ENCODE measurements around the gene TTC23L. TPM values are rescaled to one million over a fixed set of nuclear protein-coding genes. Genes with fewer than 3 reads are reported as not detected.

TTC23L gene
- total RNA-seq, 1 donor from 2014 or later, result not detected

GRCh38 chr5:34895641-34896419, 56.9 kb downstream of the TTC23L start:
- intact Hi-C loops (cut with micrococcal nuclease), result no loop called here
- H3K27ac Mint-ChIP-seq, result no peak overlapping the region

GRCh38 chr5:34897646-34898045, 58.7 kb downstream of the TTC23L start:
- no peak for DNase-seq (ENCODE audit: low spot score)

More at GRCh38 chr5:34895641-34896419, 56.9 kb downstream of the TTC23L start:
- H3K36me3 Mint-ChIP-seq (ENCODE audit: low read depth), result no peaks in the 10 kb centered on the region
- no peak for DNase-seq (ENCODE audit: low spot score)
- H3K4me3 Mint-ChIP-seq, result no peak overlapping the region
- H3K27me3 Mint-ChIP-seq (ENCODE audit: insufficient read depth), result no peaks in the 10 kb centered on the region
- H3K4me1 Mint-ChIP-seq (ENCODE audit: low read depth), result no peaks in the 10 kb centered on the region
- no peaks in the 10 kb centered on the region for H3K9me3 Mint-ChIP-seq

GRCh38 chr5:34898258-34898895, 59.4 kb downstream of the TTC23L start:
- intact Hi-C loops (cut with micrococcal nuclease), result loop anchor here (1.0 kb wide), 3 partner anchors 375 to 424 kb away; no protein-coding TSS in a partner anchor
- no peaks in the 10 kb centered on the region for H3K9me3 Mint-ChIP-seq

More at GRCh38 chr5:34897646-34898045, 58.7 kb downstream of the TTC23L start:
- Mint-ChIP-seq H3K4me1 (ENCODE audit: low read depth) (no peaks in the 10 kb centered on the region), H3K9me3 (no peaks in the 10 kb centered on the region), H3K27ac (no peak overlapping the region), H3K27me3 (ENCODE audit: insufficient read depth) (no peaks in the 10 kb centered on the region), H3K4me3 (no peak overlapping the region), H3K36me3 (ENCODE audit: low read depth) (no peaks in the 10 kb centered on the region)
- intact Hi-C loops (cut with micrococcal nuclease), result loop anchor here (1.0 kb wide), 3 partner anchors 374 to 423 kb away; no protein-coding TSS in a partner anchor

GRCh38 chr5:34899066-34899465, 60.1 kb downstream of the TTC23L start:
- Mint-ChIP-seq H3K27ac (no peak overlapping the region), H3K9me3 (no peaks in the 10 kb centered on the region), H3K4me1 (ENCODE audit: low read depth) (no peaks in the 10 kb centered on the region), H3K4me3 (no peak overlapping the region), H3K27me3 (ENCODE audit: insufficient read depth) (no peaks in the 10 kb centered on the region), H3K36me3 (ENCODE audit: low read depth) (peaks cover 2% of the 10 kb centered on the region)
- no peak for DNase-seq (ENCODE audit: low spot score)
- intact Hi-C loops (cut with micrococcal nuclease), result no loop called here

More at GRCh38 chr5:34898258-34898895, 59.4 kb downstream of the TTC23L start:
- Mint-ChIP-seq H3K27ac (no peak overlapping the region), H3K4me1 (ENCODE audit: low read depth) (no peaks in the 10 kb centered on the region), H3K36me3 (ENCODE audit: low read depth) (peaks cover 2% of the 10 kb centered on the region), H3K4me3 (no peak overlapping the region), H3K27me3 (ENCODE audit: insufficient read depth) (no peaks in the 10 kb centered on the region)
- DNase-seq (ENCODE audit: low spot score), result peak; percentile 27

DNA sequence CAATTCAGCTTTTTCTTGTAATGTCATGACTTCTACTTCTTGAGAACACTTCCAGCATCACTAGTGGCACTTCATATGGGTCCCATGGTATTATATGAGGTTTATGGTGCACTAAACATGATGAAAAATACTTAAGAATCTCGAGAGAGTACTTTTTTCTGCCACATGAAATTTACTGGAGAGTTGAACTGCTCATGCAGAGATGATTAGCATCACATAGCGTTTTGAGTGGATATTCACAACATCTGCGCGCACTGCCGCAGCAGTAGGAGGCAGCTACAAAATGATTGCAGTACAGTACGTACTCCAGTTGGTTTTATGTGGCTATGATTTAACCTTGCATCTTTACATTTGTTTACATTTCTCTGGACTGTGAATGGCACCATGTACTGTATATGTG, 61.7 kb downstream of the TTC23L start:
- H3K4me3 Mint-ChIP-seq, result no peak overlapping the region
- H3K27me3 Mint-ChIP-seq (ENCODE audit: insufficient read depth), result no peaks in the 10 kb centered on the region
- no peak overlapping the region for H3K27ac Mint-ChIP-seq
- H3K36me3 Mint-ChIP-seq (ENCODE audit: low read depth), result peaks cover 5% of the 10 kb centered on the region
- intact Hi-C loops (cut with micrococcal nuclease), result no loop called here
- no peaks in the 10 kb centered on the region for H3K9me3 Mint-ChIP-seq
- H3K4me1 Mint-ChIP-seq (ENCODE audit: low read depth), result no peaks in the 10 kb centered on the region
- DNase-seq (ENCODE audit: low spot score), result no peak

DNA sequence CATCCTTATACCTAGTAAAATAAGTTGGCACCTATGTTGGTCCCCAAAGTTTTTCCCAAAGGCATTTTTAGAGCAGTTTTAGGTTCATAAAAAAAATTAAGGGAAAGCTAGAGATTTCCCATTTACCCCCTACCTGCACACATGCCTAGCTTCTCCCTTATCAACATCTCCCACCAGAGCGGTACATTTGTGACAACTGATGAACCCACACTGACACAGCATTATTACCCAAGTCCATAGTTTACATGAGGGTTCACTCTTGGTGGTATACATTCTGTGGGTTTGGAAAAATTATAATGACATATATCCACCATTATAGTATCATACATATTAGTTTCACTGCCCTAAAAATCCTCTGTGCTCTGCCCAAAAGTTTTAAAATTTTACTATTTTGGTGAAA, 64.3 kb downstream of the TTC23L start:
- no peaks in the 10 kb centered on the region for H3K9me3 Mint-ChIP-seq
- H3K36me3 Mint-ChIP-seq (ENCODE audit: low read depth), result peaks cover 5% of the 10 kb centered on the region
- no peak for DNase-seq (ENCODE audit: low spot score)
- H3K4me3 Mint-ChIP-seq, result no peak overlapping the region
- H3K27ac Mint-ChIP-seq, result no peak overlapping the region
- intact Hi-C loops (cut with micrococcal nuclease), result no loop called here
- no peaks in the 10 kb centered on the region for H3K27me3 Mint-ChIP-seq (ENCODE audit: insufficient read depth)
- no peaks in the 10 kb centered on the region for H3K4me1 Mint-ChIP-seq (ENCODE audit: low read depth)

DNA sequence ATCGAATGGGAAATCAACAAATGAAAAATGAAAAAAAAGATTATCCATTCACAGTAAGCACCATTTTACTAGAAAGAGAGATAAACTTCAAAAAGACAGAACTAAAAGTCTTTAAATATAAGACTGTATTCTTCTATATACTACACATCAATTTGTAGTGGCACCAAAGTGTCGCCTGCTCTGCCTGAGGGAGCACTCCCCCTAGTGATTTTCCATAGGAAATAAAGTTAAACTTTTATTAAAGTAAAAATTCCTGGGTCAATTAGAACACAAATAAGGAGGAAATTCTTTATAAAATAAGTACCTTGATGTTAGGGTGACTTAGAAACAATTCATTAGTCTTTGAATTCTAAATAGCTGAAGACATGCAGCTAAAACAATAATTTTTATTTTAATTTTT, 66.6 kb downstream of the TTC23L start:
- Mint-ChIP-seq H3K9me3 (no peaks in the 10 kb centered on the region), H3K4me3 (no peak overlapping the region), H3K36me3 (ENCODE audit: low read depth) (peaks cover 15% of the 10 kb centered on the region), H3K27me3 (ENCODE audit: insufficient read depth) (no peaks in the 10 kb centered on the region), H3K27ac (no peak overlapping the region), H3K4me1 (ENCODE audit: low read depth) (no peaks in the 10 kb centered on the region)
- intact Hi-C loops (cut with micrococcal nuclease), result no loop called here
- DNase-seq (ENCODE audit: low spot score), result no peak

GRCh38 chr5:34913072-34913471, 74.1 kb downstream of the TTC23L start:
- no peak overlapping the region for H3K27ac Mint-ChIP-seq
- H3K36me3 Mint-ChIP-seq (ENCODE audit: low read depth), result peaks cover 39% of the 10 kb centered on the region
- no peaks in the 10 kb centered on the region for H3K9me3 Mint-ChIP-seq
- DNase-seq (ENCODE audit: low spot score), result no peak
- intact Hi-C loops (cut with micrococcal nuclease), result no loop called here
- no peaks in the 10 kb centered on the region for H3K27me3 Mint-ChIP-seq (ENCODE audit: insufficient read depth)
- H3K4me1 Mint-ChIP-seq (ENCODE audit: low read depth), result peaks cover 33% of the 10 kb centered on the region
- no peak overlapping the region for H3K4me3 Mint-ChIP-seq

GRCh38 chr5:34914671-34915138, 75.7 kb downstream of the TTC23L start:
- H3K27ac Mint-ChIP-seq, result no peak overlapping the region
- DNase-seq (ENCODE audit: low spot score), result peak; percentile 8
- H3K4me3 Mint-ChIP-seq, result no peak overlapping the region
- intact Hi-C loops (cut with micrococcal nuclease), result loop anchor here (1.0 to 5.0 kb wide), 8 partner anchors 10 to 1963 kb away; partner anchors contain the start of genes DNAJC21, NIPBL, SPEF2 and TARS1
- H3K27me3 Mint-ChIP-seq (ENCODE audit: insufficient read depth), result no peaks in the 10 kb centered on the region
- H3K9me3 Mint-ChIP-seq, result no peaks in the 10 kb centered on the region
- peaks cover 34% of the 10 kb centered on the region for H3K36me3 Mint-ChIP-seq (ENCODE audit: low read depth)
- peaks cover 33% of the 10 kb centered on the region for H3K4me1 Mint-ChIP-seq (ENCODE audit: low read depth)

- H3K27me3 Mint-ChIP-seq (ENCODE audit: insufficient read depth), result no peaks in the 10 kb centered on the region
- peak within 1 kb of the TSS; percentile 74 for H3K27ac Mint-ChIP-seq
Observed at GRCh38 chr5:34915139-34915855, 76.3 kb downstream of the TTC23L start, which contains the start of the genes BRIX1 and RAD1. Gene BRIX1 (plus strand): TSS chr5:34915711. CDS start chr5:34915739, 28 bp downstream. Gene RAD1 (minus strand): TSS chr5:34915504. CDS start chr5:34914892, 612 bp downstream.

DNA sequence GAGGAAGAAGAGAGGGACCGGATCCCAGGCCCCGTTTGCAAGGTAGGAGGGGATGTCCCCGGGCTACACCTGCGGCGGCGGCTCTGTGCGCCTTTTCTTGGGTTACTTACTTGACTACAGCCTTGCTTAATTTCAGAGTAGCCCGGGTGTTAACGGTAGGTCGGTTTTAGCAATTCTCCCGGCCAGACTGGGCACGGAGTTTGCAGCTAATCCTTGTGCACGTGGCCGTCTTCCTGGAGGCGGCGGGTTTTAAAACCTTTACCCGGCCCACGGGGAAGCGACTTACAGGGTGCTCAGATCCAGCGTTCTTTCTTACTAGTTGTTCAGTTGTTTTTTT, 76.9 kb downstream of the TTC23L start:
- peaks cover 33% of the 10 kb centered on the region for H3K36me3 Mint-ChIP-seq (ENCODE audit: low read depth)
- DNase-seq (ENCODE audit: low spot score), result no peak
- no peak overlapping the region for H3K27ac Mint-ChIP-seq
- intact Hi-C loops (cut with micrococcal nuclease), result loop anchor here (1.0 to 5.0 kb wide), 8 partner anchors 8 to 1961 kb away; partner anchors contain the start of genes DNAJC21, NIPBL, SPEF2 and TARS1
- H3K27me3 Mint-ChIP-seq (ENCODE audit: insufficient read depth), result no peaks in the 10 kb centered on the region
- H3K9me3 Mint-ChIP-seq, result no peaks in the 10 kb centered on the region
- H3K4me3 Mint-ChIP-seq, result no peak overlapping the region
- H3K4me1 Mint-ChIP-seq (ENCODE audit: low read depth), result peaks cover 38% of the 10 kb centered on the region

More at GRCh38 chr5:34915139-34915855, 76.3 kb downstream of the TTC23L start, which contains the start of the genes BRIX1 and RAD1:
- peaks cover 30% of the 10 kb centered on the region for H3K36me3 Mint-ChIP-seq (ENCODE audit: low read depth)
- peaks cover 35% of the 10 kb centered on the region for H3K4me1 Mint-ChIP-seq (ENCODE audit: low read depth)
- intact Hi-C loops (cut with micrococcal nuclease), result loop anchor here (1.0 to 5.0 kb wide), 8 partner anchors 9 to 1962 kb away; partner anchors contain the start of genes DNAJC21, NIPBL, SPEF2 and TARS1
- H3K4me3 Mint-ChIP-seq, result no peak within 1 kb of the TSS
- DNase-seq (ENCODE audit: low spot score), result peak; percentile 94
- H3K9me3 Mint-ChIP-seq, result no peaks in the 10 kb centered on the region

GRCh38 chr5:34916518-34916917, 77.6 kb downstream of the TTC23L start:
- H3K4me1 Mint-ChIP-seq (ENCODE audit: low read depth), result peaks cover 43% of the 10 kb centered on the region
- DNase-seq (ENCODE audit: low spot score), result no peak
- no peak overlapping the region for H3K4me3 Mint-ChIP-seq
- peaks cover 30% of the 10 kb centered on the region for H3K36me3 Mint-ChIP-seq (ENCODE audit: low read depth)
- no peaks in the 10 kb centered on the region for H3K9me3 Mint-ChIP-seq
- intact Hi-C loops (cut with micrococcal nuclease), result loop anchor here (5.0 kb wide), 4 partner anchors 86 to 1961 kb away; partner anchors contain the start of genes NIPBL, SPEF2 and TARS1
- no peak overlapping the region for H3K27ac Mint-ChIP-seq
- H3K27me3 Mint-ChIP-seq (ENCODE audit: insufficient read depth), result no peaks in the 10 kb centered on the region
